Dedifferentiated amniotic fluid mesenchymal stem cell (primary cell): Measurements from ENCODE around the gene BRINP1.

ENCODE experiments used
- DNase-seq: peaks from one replicate; pipeline ENCODE4 v3.0.0-alpha.2; 2016; ENCODE audit errors: extremely low spot score

Gene BRINP1

DNA sequence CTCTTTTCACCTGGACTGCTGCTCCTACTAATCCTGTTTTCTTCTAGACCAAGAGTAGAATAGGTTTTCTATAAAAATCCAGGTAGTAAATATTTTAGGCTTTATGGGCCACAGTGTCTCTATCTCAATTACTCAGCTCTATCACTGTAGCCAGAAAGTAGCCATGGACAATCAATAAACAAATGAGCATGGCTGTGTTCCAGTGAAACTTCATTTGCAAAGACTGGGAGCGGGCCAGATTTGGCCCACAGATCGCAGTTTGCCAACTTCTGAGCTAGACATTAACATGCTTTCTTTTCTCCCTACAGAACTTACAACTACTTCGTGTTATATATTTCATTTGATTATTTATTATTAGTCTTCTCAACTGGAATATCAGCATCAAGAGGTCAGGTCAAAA, 30.2 kb downstream of the BRINP1 start:
- DNase-seq, result no peak

DNA sequence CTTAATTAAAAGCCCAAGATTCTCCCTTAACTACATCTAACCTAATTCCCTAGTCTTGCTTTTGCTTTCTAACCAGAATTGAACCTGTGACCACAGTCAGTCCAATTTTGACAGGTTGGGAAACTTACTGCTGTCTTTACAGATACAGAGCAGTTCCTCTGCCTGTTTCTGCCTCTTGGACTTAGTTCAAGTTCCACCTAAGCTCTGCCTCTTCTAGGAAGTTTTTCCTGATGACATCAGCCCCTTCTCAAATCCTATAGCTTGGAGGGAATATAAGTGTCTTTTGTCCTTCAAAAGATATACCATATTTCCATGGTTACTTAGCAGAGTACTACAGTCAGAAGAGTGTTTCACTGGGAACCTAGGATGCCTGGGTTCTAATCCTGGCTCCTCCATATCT, 31.7 kb downstream of the BRINP1 start:
- DNase-seq, result no peak

DNA sequence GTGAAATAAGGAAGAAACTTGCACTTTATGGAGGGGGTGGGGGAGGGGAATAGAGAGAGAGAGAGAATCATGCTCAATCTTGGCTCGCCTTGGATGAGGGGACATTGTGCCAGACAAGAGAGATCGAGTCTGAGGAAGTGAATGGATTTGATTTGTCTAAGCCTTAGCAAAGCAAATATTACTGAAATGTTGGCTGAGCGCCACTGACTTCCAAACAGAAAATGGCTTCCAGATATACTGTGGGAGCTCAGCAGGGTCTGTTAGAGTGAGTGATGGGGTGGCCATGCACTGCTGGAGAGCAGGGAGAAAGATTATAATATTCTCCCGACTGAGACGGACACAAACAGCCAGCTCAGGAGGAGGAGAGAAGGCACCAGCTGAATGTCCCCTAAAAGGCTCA, 34.5 kb downstream of the BRINP1 start:
- DNase-seq, result no peak

DNA sequence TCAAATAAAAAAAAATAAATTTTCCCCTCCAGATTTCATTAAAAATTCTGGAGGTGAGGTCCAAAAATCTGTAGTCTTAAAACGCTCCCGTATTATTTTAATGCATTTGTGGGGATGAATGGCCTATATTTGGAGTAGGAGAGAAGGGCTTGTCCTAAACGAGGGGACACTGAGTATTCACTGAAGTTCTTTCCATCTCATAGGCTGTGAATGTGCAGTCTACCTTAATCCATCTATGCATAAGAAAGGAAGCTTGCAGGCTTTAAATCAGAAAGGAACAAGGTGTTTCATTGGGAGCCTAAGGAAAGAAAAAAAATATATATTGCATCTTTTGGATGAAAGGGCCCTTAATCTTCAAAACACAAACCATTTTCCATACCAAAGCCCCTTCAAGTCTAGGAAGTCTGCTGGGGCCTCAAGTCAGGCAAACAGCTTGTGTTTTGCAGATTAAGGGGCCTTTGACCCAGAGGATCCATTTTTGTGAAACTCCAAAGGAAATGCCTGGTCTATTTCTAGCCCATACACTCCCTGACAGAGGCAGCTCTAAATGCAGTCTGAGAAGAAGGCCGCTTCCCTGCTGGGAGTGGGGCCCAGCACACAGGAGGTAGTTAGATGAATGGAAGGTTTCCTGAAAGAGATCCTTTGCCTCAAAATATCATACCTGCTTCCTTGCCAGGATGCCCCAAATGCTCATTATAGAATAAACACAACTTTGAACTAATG, 35.6 kb downstream of the BRINP1 start:
- DNase-seq, result no peak

DNA sequence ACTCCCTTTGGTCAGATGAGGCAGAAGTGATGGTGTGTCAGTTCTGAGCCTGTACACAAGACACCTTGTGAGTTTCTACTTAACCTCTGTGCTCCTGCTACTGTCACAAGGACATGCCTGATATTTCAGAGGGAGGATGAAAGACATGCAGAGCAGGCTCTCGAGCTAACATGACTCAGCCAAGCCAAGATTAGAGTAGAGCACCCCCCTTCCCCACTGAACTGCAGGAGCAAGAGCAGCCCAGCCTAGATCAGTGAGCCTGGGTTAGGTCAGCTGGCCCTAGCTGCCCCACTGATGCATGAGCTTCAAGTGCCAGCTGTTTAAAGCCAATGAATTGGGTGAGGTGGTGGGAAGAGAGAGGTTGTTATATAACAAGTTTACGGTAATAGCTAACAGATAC, 36.7 kb downstream of the BRINP1 start:
- DNase-seq, result no peak

DNA sequence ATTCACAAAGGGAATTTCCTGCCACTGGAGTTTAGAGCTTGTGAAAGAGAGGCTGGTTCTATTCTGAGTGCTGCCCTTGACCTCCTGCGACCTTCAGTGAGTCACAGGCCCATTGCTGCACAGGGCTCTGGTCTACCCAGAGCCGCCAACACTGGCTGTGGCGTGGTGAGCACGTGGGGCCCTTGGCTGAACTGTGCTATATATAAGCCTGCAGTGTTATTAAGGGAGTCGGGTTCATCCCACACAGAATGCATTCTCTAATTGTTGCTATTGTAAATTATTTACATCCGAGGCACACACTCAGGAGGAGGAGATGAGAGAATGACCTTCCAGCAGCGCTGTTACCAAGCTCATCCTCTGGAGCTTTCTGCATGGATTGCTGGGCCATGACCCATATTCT, 47.1 kb downstream of the BRINP1 start:
- no peak for DNase-seq

DNA sequence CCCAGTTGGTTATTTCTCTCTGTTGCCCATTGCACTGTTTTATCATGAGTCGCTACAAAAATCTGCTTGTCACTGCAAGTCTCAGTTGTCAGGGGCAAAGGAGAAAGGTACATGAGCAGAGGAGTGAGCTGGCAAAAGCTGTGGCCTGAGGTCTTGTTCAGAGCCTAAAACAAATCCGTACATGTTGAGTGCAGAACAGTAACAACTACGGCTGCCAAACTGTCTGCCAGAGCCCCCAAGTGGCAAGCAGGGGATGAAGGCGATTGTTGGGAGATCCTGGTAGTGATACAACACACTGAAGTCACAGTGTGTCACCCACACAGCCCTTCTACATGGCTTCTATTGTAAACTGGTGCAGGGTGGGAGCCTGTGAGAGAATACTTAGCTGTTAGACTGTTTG, 50.9 kb downstream of the BRINP1 start:
- no peak for DNase-seq

DNA sequence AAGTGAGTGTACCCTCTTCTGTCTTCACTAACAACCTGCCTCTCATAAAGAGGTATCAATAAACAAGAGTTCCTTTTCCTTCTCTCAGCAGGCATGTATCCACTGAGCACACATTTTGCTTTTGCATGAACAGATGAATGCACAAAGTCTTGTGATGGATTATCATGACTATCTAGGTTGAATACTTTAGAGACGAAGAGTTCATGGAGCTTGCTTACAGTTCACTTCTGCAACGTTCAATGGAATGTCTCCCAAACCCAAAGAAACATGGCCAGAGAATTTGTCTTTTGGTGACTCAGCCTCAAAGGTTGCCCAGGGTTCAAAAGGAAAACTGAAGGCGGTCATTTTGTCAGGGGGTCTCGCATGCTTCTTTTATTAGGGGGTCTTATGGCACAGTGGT, 55.4 kb downstream of the BRINP1 start:
- no peak for DNase-seq

DNA sequence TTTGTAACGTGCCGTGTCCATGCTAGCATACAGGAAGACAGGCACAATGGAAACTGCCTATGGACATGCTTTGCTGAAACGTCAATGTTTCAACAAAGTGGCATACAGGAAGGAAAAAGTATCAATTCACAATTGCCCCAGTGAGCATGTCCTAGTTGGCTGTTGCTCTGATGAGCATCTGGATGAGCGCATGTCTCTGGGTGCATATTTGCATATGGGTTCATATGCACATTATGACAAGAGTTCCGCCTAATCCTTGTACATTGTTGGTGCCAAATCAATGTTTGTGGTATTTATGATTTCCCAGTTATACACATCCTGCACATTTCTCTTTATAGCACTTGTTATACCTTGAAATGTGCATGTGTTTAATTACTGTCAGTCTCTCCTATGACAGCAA, 58.5 kb downstream of the BRINP1 start:
- no peak for DNase-seq

DNA sequence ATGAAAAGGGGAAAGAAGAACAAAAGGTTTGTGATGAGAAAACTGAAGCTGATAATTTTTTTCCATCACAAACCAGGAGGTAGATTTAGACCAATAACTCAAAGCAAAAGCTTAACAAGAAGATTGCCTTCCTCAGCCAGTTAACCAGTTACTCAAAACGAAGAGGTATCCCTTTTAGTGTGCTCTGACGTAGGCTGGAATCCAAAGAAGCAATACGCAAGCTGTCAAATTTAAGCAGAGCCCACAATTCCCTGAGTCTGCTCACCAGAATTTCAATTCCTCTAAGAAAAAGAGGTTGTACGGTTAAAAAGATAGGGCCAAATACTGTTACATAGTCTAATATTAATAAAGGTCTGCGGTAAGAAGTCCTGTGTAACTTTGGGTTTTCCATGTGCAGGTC, 61.8 kb downstream of the BRINP1 start:
- no peak for DNase-seq

DNA sequence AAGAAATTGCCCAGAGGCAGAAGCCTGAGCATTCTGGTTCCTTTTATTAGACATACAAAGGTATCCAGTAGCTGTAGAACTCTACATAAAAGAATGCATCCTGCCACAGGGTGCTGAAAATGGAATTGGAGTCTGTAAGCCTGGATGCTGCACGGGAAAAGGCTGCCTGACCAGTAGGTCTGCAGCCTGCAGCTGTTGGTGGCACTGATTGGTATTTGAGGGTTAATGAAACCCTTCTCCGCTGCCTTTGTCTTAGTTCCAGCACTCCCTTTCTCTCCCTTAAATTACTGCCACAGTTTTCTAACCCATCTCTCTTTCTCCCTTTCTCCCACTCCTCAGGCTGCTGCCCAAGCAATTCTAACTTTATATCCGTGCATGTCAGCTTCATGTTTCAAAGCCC, 64.7 kb downstream of the BRINP1 start:
- no peak for DNase-seq

DNA sequence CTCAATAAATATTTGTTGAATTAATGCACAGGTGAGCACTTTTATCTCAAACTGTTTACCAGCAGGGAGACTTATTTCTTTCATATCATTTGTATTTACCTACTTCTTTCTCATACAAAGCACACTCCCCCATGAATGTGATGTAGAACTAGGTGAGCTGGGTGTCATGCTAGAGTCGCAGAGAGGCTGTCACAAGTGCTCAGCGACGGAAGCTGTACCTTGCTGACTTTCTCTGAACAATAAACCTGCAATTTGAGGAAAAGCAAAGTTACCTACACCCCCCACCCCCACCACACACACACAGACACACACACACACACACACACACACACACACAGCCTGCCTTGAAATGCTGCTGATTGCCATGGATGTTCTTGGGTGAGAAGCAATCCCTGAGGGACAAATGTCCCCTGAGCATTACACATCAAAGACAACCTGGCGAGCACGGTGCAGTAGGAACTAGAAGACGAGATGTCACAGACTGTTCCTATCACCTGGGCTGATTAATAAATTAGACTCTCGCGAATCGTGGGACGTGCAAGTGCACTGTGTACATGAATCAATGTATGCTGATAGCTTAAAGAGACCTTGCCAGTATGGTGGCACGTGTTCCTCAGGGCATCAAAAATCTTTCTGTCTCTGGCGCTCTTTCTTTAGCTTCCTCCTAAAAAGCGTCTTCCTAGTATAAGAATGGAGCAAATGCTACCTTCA, 66.1 kb downstream of the BRINP1 start:
- DNase-seq, result no peak

DNA sequence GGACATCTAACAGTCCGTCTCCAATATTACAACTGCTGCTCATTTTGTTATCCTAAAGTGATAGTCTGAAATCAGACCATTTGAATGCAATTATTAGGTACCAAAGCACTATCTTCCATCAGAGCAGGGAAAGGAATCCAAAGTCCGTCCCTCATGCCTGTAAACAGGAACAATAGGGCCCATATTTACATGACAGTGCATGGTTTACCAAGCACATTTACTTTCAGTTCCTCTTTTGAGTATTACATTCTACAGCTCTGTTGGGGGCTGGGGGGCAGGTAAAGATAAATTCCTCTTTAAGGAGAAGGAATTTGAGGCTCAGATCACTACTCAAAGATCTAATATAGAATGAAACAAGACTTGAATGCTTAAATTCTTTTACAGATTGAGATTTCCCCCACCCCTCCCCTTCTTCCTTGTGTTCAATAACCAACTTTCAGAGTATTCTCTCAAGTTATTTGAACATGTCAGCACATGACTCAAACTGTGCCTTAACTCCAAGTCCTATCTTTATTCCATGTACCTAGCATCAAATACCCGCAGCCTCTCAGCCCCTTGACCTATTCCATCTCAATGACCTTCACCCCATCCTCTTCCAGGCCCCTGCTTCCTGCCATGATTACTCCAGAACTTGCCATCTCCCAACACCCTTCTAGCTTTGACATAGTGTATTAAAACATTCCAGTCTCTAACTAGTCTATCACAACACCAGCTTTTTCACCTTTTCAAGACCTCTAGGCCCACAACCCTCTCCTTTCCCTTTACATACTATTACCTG, 71.0 kb downstream of the BRINP1 start:
- DNase-seq, result no peak

DNA sequence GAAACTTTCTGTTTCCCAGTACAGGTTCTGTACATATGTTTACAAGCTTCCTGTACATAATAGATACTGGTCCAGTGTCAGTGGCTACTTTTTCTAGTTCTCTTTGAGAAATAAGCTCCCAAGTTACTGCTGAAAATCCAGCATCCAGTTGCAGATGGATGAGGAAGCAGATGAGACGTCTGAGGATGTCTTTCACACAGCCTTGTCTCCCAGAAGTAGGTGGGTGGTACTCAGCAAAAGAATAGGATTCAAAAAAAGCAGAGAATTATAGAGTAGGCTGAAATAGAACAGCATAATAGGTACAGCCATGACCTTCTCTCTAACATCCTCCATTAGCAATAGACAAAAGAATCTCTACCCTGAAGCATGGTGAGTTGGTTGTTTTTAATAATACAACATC, 77.7 kb downstream of the BRINP1 start:
- no peak for DNase-seq

DNA sequence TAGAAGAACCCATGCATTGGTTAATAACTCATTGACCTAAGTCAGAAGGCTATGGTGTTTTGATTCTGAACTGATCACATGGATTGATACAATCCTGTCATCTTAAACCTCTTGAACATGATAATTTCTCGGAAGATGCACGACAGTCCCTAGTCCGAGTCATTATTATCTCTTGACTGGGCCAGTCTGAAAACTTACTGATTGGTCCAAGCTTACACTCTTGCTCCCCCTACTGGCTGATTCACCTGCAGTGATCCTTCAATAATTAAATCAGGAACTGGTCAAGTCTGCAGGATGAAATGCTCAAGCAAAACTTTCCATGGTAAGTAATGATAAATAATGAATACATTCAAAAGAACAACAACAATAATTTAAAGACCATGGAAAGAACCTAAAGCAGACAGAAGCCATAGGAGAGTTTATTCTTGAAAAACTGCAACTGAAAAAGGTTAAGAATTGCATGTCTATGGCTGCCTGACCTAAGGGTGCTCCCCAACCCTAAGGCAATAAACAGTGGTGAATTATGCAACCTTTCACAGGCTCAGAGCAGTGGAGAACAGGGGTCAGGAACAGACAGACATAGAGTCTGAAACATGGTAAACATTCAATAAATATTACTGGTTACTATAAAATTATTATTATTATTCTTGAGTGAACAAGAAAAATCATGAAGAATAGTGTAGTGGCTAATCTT, 79.3 kb downstream of the BRINP1 start:
- no peak for DNase-seq

DNA sequence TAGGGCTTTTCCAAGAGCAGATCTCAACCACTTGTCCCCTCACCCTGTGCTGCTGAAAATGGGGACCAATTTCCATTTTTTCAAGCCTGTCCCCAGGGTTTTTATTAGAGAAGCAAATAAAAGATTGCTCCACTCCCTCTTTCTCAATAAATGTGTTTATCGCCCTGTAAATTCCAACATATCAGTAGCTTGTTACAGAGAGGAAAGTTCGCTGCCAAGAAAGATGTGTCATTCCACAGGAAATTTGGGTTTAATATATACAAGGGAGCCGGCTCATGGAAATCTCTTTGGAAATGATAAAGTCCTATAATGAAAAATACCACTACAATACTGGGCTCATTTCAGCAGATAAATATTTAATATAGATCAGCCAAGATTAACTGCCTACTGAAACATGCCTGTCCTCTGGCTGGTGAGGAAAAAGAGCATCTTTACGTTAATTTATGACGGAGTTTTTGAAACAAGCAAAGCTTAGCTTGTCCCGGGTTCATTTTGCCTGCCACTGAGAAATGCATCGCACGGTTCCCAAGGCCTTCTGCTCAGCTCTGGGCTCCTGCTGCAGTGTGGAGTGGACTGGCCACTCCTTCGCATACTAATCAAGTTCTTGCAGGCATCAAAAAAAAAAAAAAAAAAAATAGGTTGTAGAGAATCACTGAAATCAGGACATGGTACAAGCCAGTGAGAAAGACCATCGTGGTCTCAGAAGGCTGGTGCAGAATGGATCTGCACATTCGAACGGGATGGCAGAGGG, 84.5 kb downstream of the BRINP1 start:
- DNase-seq, result no peak

DNA sequence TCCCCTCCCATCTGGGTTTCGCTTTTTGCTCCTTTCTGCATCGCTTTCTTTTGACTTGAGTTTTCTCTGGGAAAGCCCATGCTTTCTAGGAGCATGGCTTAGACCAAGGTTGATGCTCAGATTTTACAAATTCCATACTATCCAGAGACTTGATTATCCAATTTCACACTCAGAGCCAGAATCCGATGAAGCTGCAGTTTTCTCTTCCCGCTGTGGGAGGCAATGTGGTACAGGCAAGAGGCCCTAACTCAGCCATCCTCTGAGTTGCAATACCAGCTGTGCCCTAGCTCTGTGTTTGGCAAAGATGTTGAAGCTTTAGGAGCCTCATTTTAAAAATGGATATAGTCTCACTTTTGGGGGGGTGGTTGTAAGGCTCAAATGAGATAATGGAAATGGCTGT, 85.1 kb downstream of the BRINP1 start:
- DNase-seq, result no peak

DNA sequence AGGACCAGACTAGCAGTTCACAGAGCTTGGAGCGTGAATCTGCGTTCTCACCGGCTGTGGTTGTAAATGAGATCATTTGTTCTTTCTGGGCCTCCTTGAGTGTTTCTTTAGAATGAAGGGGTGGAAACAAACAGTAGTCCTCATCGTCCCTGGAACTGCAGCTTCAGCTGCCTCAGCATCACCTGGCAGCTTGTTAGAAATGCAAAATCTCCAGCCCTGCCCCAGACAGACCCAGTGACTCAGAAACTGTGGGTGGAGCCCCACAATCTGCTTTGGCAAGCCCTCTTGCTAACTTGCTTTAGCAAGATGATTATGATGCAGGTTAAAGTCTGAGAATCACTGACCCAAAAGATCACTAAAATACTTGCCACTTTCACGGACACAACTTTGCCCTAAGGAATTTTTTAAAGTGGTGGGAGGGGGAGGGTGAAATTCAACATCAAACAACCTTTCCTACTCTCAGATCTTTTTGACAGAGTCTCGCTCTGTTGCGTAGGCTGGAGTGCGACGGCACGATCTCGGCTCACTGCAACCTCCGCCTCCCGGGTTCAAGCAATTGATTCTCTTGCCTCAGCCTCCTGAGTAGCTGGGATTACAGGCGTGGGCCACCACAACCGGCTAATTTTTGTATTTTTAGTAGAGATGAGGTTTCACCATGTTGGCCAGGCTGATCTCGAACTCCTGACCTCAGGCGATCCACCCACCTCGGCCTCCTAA, 86.0 kb downstream of the BRINP1 start:
- DNase-seq, result no peak

DNA sequence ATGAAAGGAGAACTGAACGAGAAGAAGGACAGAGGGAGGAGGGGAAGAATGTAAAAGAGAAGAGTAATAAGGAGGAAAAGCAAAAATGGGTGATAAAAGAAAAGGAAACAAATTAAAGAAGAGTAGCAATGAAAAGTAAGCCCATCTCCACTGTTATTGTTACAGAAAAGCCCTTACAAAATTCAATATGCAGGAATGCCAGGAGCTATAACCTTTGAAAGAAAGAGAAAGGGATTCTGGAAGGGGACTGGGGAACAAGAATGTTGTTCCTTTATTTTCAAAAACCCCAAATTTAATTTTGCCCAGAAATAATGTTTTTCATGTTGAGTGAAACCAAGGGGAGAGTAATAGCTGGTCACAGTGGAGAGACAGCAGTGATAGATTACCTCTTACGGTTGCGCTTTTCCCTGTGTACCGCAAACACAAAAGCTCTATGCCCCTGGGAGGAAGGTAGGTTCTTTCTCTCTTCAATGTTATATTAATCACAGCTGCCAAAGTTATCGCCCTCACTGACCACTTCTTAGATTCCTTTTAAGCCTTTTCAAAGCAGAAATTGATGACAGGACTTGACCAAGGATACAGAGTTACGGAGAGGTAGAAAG, 86.7 kb downstream of the BRINP1 start:
- DNase-seq, result no peak

DNA sequence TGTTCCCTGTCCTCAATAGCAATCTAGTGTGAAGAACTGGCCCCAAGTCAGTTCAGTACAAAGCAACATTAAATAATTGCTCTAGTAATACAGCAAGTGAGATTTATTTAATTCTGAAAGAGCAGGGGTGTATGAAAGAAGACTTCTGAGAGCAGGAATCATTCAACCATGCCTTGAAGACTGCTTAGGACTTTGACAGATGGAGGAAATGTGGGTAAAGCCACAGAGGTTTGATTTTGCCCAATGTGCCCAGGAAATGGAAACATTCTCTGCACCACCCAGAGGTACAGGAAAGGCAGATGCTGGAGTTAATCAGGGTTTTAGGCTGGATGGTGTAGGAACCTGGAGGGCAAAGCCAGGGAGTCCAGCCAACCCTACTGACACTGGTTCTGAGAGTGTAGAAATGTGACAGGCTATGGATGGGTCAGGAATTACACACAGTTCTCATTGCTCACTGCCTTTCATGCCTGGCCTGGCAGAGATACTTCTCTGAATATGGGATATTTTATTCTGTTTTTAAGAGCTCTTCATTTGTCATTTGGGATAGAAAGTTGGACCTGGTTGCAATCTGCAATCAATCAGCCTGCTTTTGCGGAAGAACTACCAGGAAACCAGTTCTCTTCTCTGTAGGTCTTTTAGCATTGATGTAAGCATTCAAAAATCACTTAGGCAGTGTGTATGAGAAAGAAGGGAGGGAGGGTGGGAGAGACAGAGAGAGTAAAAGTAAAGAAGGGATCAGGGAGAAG, 88.3 kb downstream of the BRINP1 start:
- no peak for DNase-seq
